Activated naive CD8-positive, alpha-beta T cell (primary cell): ENCODE measurements around the gene PRKAR1B.
A peak's percentile ranks its signal among the peaks of the same experiment; 100 is the strongest.

Experiments used
- H3K27ac Mint-ChIP-seq: one replicate; pipeline ENCODE4 v1.8.0; 2021; ENCODE audit warnings: mixed read lengths
- H3K27me3 Mint-ChIP-seq: one replicate; pipeline ENCODE4 v1.8.0; 2021; ENCODE audit warnings: mixed read lengths
- H3K36me3 Mint-ChIP-seq: one replicate; pipeline ENCODE4 v1.8.0; 2021; ENCODE audit warnings: mixed read lengths
- H3K4me1 Mint-ChIP-seq: one replicate; pipeline ENCODE4 v1.8.0; 2021; ENCODE audit warnings: low read depth, mixed read lengths
- H3K4me3 Mint-ChIP-seq: one replicate; pipeline ENCODE4 v1.8.0; 2021; ENCODE audit warnings: mild to moderate bottlenecking, mixed read lengths
- H3K9me3 Mint-ChIP-seq: one replicate; pipeline ENCODE4 v1.8.0; 2021; ENCODE audit warnings: low read depth, mixed read lengths

PRKAR1B gene

GRCh38 chr7:635227-635626, 91.9 kb downstream of the PRKAR1B start:
- Mint-ChIP-seq H3K27me3 (no peaks in the 10 kb centered on the region), H3K36me3 (peaks cover 6% of the 10 kb centered on the region), H3K9me3 (no peaks in the 10 kb centered on the region), H3K4me1 (peaks cover 15% of the 10 kb centered on the region), H3K4me3 (no peak overlapping the region), H3K27ac (no peak overlapping the region)

- H3K4me3 Mint-ChIP-seq = no peak overlapping the region
Observed at GRCh38 chr7:633381-634018, 93.6 kb downstream of the PRKAR1B start.

GRCh38 chr7:632831-633210, 94.3 kb downstream of the PRKAR1B start:
- Mint-ChIP-seq H3K27ac (peak overlapping the region; percentile 66), H3K4me1 (peaks cover 8% of the 10 kb centered on the region), H3K36me3 (peaks cover 3% of the 10 kb centered on the region), H3K27me3 (no peaks in the 10 kb centered on the region), H3K4me3 (no peak overlapping the region), H3K9me3 (no peaks in the 10 kb centered on the region)

More at GRCh38 chr7:633381-634018, 93.6 kb downstream of the PRKAR1B start:
- Mint-ChIP-seq H3K27me3 (no peaks in the 10 kb centered on the region), H3K9me3 (no peaks in the 10 kb centered on the region), H3K27ac (no peak overlapping the region), H3K4me1 (peaks cover 8% of the 10 kb centered on the region), H3K36me3 (peaks cover 3% of the 10 kb centered on the region)

GRCh38 chr7:631964-632830, 94.9 kb downstream of the PRKAR1B start:
- Mint-ChIP-seq H3K4me3 (no peak overlapping the region), H3K4me1 (peaks cover 8% of the 10 kb centered on the region), H3K27ac (no peak overlapping the region), H3K36me3 (peaks cover 3% of the 10 kb centered on the region), H3K27me3 (no peaks in the 10 kb centered on the region), H3K9me3 (no peaks in the 10 kb centered on the region)

GRCh38 chr7:631291-631711, 95.8 kb downstream of the PRKAR1B start:
- H3K4me3 Mint-ChIP-seq = no peak overlapping the region
- no peaks in the 10 kb centered on the region for H3K9me3 Mint-ChIP-seq
- H3K36me3 Mint-ChIP-seq = peaks cover 3% of the 10 kb centered on the region
- peaks cover 5% of the 10 kb centered on the region for H3K4me1 Mint-ChIP-seq
- H3K27me3 Mint-ChIP-seq = no peaks in the 10 kb centered on the region
- no peak overlapping the region for H3K27ac Mint-ChIP-seq

- Mint-ChIP-seq H3K27ac (no peak overlapping the region), H3K4me1 (peaks cover 4% of the 10 kb centered on the region), H3K36me3 (peaks cover 6% of the 10 kb centered on the region), H3K9me3 (peaks cover 3% of the 10 kb centered on the region), H3K27me3 (no peaks in the 10 kb centered on the region), H3K4me3 (no peak overlapping the region)
Observed at GRCh38 chr7:630539-630938, 96.5 kb downstream of the PRKAR1B start.

GRCh38 chr7:630111-630511, 97.0 kb downstream of the PRKAR1B start:
- H3K27me3 Mint-ChIP-seq = no peaks in the 10 kb centered on the region
- peaks cover 4% of the 10 kb centered on the region for H3K4me1 Mint-ChIP-seq

GRCh38 chr7:628826-629225, 98.3 kb downstream of the PRKAR1B start:
- peaks cover 13% of the 10 kb centered on the region for H3K36me3 Mint-ChIP-seq
- H3K27me3 Mint-ChIP-seq = no peaks in the 10 kb centered on the region
- peaks cover 10% of the 10 kb centered on the region for H3K4me1 Mint-ChIP-seq
- H3K9me3 Mint-ChIP-seq = peaks cover 11% of the 10 kb centered on the region
- H3K4me3 Mint-ChIP-seq = no peak overlapping the region
- H3K27ac Mint-ChIP-seq = no peak overlapping the region

More at GRCh38 chr7:630111-630511, 97.0 kb downstream of the PRKAR1B start:
- Mint-ChIP-seq H3K36me3 (peaks cover 7% of the 10 kb centered on the region), H3K9me3 (peaks cover 4% of the 10 kb centered on the region), H3K4me3 (no peak overlapping the region), H3K27ac (no peak overlapping the region)

GRCh38 chr7:628402-628763, 98.7 kb downstream of the PRKAR1B start:
- peaks cover 10% of the 10 kb centered on the region for H3K4me1 Mint-ChIP-seq
- no peaks in the 10 kb centered on the region for H3K27me3 Mint-ChIP-seq
- peaks cover 11% of the 10 kb centered on the region for H3K9me3 Mint-ChIP-seq
- no peak overlapping the region for H3K27ac Mint-ChIP-seq
- H3K4me3 Mint-ChIP-seq = no peak overlapping the region
- peaks cover 13% of the 10 kb centered on the region for H3K36me3 Mint-ChIP-seq

GRCh38 chr7:627661-628401, 99.2 kb downstream of the PRKAR1B start:
- H3K36me3 Mint-ChIP-seq = peaks cover 14% of the 10 kb centered on the region
- peaks cover 9% of the 10 kb centered on the region for H3K4me1 Mint-ChIP-seq
- no peaks in the 10 kb centered on the region for H3K27me3 Mint-ChIP-seq
- peaks cover 11% of the 10 kb centered on the region for H3K9me3 Mint-ChIP-seq
- no peak overlapping the region for H3K4me3 Mint-ChIP-seq
- no peak overlapping the region for H3K27ac Mint-ChIP-seq

- Mint-ChIP-seq H3K27ac (no peak overlapping the region), H3K9me3 (peaks cover 17% of the 10 kb centered on the region), H3K27me3 (no peaks in the 10 kb centered on the region), H3K36me3 (peaks cover 20% of the 10 kb centered on the region), H3K4me1 (peaks cover 18% of the 10 kb centered on the region), H3K4me3 (no peak overlapping the region)
Observed at GRCh38 chr7:625376-625971, 101.6 kb downstream of the PRKAR1B start.

GRCh38 chr7:623464-623863, 103.6 kb downstream of the PRKAR1B start:
- Mint-ChIP-seq H3K4me1 (peaks cover 38% of the 10 kb centered on the region), H3K27me3 (no peaks in the 10 kb centered on the region), H3K9me3 (peaks cover 21% of the 10 kb centered on the region), H3K36me3 (peaks cover 25% of the 10 kb centered on the region), H3K4me3 (no peak overlapping the region), H3K27ac (no peak overlapping the region)

GRCh38 chr7:621572-622285, 105.4 kb downstream of the PRKAR1B start:
- H3K9me3 Mint-ChIP-seq = peaks cover 21% of the 10 kb centered on the region
- no peaks in the 10 kb centered on the region for H3K27me3 Mint-ChIP-seq
- no peak overlapping the region for H3K27ac Mint-ChIP-seq
- H3K4me3 Mint-ChIP-seq = no peak overlapping the region
- H3K4me1 Mint-ChIP-seq = peaks cover 47% of the 10 kb centered on the region
- H3K36me3 Mint-ChIP-seq = peaks cover 25% of the 10 kb centered on the region

GRCh38 chr7:620885-621284, 106.2 kb downstream of the PRKAR1B start:
- H3K4me3 Mint-ChIP-seq = no peak overlapping the region
- H3K4me1 Mint-ChIP-seq = peaks cover 53% of the 10 kb centered on the region
- peaks cover 24% of the 10 kb centered on the region for H3K36me3 Mint-ChIP-seq
- peak overlapping the region; percentile 99 for H3K27ac Mint-ChIP-seq
- H3K9me3 Mint-ChIP-seq = peaks cover 18% of the 10 kb centered on the region
- no peaks in the 10 kb centered on the region for H3K27me3 Mint-ChIP-seq
